ENCODE measurements around the gene PLXNC1.

The PLXNC1 gene

GRCh38 chr12:94143438-94143837 lies 4.9 kb upstream of the PLXNC1 start:
- peaks cover 16% of the 10 kb centered on the region in 2 experiments for H3K4me1 ChIP-seq (ENCODE audit: control insufficient read depth in 1 of 2, insufficient read depth in 1 of 2, low read depth in 1 of 2, low read length in 1 of 2)
- no peaks in the 10 kb centered on the region for H3K36me3 ChIP-seq
- H3K9me3 ChIP-seq = no peaks in the 10 kb centered on the region
- H3K27ac ChIP-seq = no peak overlapping the region
- TF ChIP-seq CTCF (IDR thresholded peaks at IDR 0.05) = no peak
- H3K4me3 ChIP-seq (ENCODE audit: low read depth in 1 of 2, low read length in 1 of 2) = no peak overlapping the region
- no peaks in the 10 kb centered on the region for H3K27me3 ChIP-seq

GRCh38 chr12:94143951-94144350 lies 4.4 kb upstream of the PLXNC1 start:
- no peaks in the 10 kb centered on the region for H3K9me3 ChIP-seq
- no peak for TF ChIP-seq CTCF (IDR thresholded peaks at IDR 0.05)
- no peak overlapping the region for H3K27ac ChIP-seq
- no peaks in the 10 kb centered on the region for H3K36me3 ChIP-seq
- H3K4me1 ChIP-seq (ENCODE audit: control insufficient read depth in 1 of 2, insufficient read depth in 1 of 2, low read depth in 1 of 2, low read length in 1 of 2) = peaks cover 16% of the 10 kb centered on the region in 2 experiments
- H3K27me3 ChIP-seq = no peaks in the 10 kb centered on the region
- H3K4me3 ChIP-seq (ENCODE audit: low read depth in 1 of 2, low read length in 1 of 2) = no peak overlapping the region

- H3K27ac ChIP-seq = no peak overlapping the region
- no peaks in the 10 kb centered on the region for H3K9me3 ChIP-seq
- no peaks in the 10 kb centered on the region for H3K27me3 ChIP-seq
- no peak overlapping the region for H3K4me3 ChIP-seq (ENCODE audit: low read depth in 1 of 2, low read length in 1 of 2)
- peaks cover 16% of the 10 kb centered on the region in 2 experiments for H3K4me1 ChIP-seq (ENCODE audit: control insufficient read depth in 1 of 2, insufficient read depth in 1 of 2, low read depth in 1 of 2, low read length in 1 of 2)
- no peak for TF ChIP-seq CTCF (IDR thresholded peaks at IDR 0.05)
- H3K36me3 ChIP-seq = no peaks in the 10 kb centered on the region
Measured at GRCh38 chr12:94144781-94145180, 3.6 kb upstream of the PLXNC1 start.

GRCh38 chr12:94145191-94145983 lies 3.0 kb upstream of the PLXNC1 start:
- Histone ChIP-seq H3K4me3 (ENCODE audit: low read depth in 1 of 2, low read length in 1 of 2) (no peak overlapping the region), H3K27ac (no peak overlapping the region), H3K36me3 (no peaks in the 10 kb centered on the region), H3K9me3 (no peaks in the 10 kb centered on the region), H3K4me1 (ENCODE audit: control insufficient read depth in 1 of 2, insufficient read depth in 1 of 2, low read depth in 1 of 2, low read length in 1 of 2) (peaks cover 16% of the 10 kb centered on the region in 2 experiments), H3K27me3 (no peaks in the 10 kb centered on the region)
- TF ChIP-seq CTCF (IDR thresholded peaks at IDR 0.05) = no peak

GRCh38 chr12:94146166-94146936 lies 2.0 kb upstream of the PLXNC1 start:
- no peaks in the 10 kb centered on the region for H3K9me3 ChIP-seq
- peaks cover 17 to 22% of the 10 kb centered on the region in 2 experiments for H3K4me1 ChIP-seq (ENCODE audit: control insufficient read depth in 1 of 2, insufficient read depth in 1 of 2, low read depth in 1 of 2, low read length in 1 of 2)
- H3K36me3 ChIP-seq = no peaks in the 10 kb centered on the region
- no peak overlapping the region for H3K4me3 ChIP-seq (ENCODE audit: low read depth in 1 of 2, low read length in 1 of 2)
- no peaks in the 10 kb centered on the region for H3K27me3 ChIP-seq
- no peak for TF ChIP-seq CTCF (IDR thresholded peaks at IDR 0.05)
- H3K27ac ChIP-seq = peak overlapping the region; percentile 98

All from neutrophil (primary cell).